ENCODE results near the gene ITGAE. TPM values are rescaled to one million over a fixed set of nuclear protein-coding genes. Genes with fewer than 3 reads are reported as not detected.

ITGAE gene
- total RNA-seq, 1 donor from 2014 or later: 17.1 TPM

DNA sequence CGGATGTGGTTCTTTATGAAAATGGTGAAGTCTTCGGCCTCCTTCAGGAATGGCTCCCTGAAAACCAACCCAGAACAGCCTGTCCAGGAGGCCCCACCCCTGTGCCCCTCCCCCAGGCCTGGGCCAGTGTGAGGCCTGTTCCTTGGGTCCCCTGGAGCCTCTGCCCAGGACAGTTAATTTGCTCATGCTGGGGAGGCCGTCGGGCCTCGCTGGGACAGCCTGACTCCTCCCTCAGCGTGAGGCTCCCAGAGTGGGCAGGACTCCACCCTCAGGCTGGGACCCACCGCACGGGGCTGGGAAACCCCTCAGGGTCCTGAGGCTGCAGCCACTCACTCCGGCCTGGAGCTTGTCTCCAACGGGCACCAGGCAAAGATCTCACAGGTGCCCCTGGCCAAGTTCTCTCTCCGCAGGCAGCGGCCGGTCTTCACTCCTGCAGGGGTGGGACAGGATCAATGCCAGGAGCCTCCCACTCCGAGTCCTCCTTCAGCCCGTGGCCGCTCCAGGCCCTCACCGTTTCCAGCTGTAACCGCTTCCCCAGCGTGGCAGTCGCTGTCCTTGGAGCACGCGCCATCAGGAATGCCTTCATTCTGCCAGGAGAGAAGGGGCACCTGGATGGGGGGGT, 110.8 kb downstream of the ITGAE start:
- TF ChIP-seq, protein P1, sequence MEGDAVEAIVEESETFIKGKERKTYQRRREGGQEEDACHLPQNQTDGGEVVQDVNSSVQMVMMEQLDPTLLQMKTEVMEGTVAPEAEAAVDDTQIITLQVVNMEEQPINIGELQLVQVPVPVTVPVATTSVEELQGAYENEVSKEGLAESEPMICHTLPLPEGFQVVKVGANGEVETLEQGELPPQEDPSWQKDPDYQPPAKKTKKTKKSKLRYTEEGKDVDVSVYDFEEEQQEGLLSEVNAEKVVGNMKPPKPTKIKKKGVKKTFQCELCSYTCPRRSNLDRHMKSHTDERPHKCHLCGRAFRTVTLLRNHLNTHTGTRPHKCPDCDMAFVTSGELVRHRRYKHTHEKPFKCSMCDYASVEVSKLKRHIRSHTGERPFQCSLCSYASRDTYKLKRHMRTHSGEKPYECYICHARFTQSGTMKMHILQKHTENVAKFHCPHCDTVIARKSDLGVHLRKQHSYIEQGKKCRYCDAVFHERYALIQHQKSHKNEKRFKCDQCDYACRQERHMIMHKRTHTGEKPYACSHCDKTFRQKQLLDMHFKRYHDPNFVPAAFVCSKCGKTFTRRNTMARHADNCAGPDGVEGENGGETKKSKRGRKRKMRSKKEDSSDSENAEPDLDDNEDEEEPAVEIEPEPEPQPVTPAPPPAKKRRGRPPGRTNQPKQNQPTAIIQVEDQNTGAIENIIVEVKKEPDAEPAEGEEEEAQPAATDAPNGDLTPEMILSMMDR (IDR thresholded peaks at IDR 0.05; ENCODE audit: insufficient read depth, low read length, severe bottlenecking): no peak
- DNase-seq (ENCODE audit: low read depth) (no peak), FAIRE-seq (no peak)
- H3K4me3 ChIP-seq (ENCODE audit: low read depth, low read length): no peak overlapping the region
- peaks cover 1% of the 10 kb centered on the region for H3K27me3 ChIP-seq (ENCODE audit: control insufficient read depth, insufficient read depth, low read length)
- no peaks in the 10 kb centered on the region for H3K36me3 ChIP-seq (ENCODE audit: control insufficient read depth, insufficient read depth, low read length)

DNA sequence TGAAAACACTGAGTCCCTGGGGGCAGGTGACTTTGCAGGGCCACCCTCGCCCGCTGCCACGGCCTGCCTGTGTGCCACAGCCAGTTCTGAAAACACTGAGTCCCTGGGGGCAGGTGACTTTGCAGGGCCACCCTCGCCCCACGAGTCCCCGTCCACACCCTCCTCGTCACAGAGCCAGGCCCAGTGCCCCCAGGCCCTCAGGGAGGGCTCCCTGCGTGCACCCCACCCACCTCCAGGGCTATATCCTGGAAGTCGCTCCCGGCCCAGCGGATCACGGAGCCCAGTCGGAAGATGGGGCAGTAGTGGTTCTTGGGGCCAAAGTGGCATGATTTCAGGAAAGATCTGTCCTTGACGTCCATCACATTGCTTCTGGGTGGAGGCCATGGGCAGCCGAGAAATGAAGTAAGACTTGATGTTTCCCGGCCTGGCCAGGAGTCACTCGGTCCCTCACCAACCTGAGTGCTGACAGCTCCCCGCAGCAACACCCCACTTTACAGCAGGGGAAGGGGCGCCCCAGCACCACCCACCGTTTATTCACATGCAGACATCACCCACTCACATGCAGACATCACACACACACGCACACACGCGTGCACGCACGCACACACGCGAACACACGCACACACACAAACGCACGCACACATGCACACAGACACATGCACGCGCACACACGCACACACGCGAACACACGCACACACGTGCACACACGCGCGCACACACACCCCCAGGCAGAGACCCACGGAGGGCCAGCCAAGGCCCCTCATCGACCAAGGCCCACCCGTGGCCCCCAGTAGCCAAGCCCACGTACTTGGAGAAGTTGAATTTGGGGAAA, 111.5 kb downstream of the ITGAE start:
- peaks cover 4% of the 10 kb centered on the region for H3K27me3 ChIP-seq (ENCODE audit: control insufficient read depth, insufficient read depth, low read length)
- FAIRE-seq (no peak), DNase-seq (ENCODE audit: low read depth) (no peak)
- TF ChIP-seq, protein P1 (IDR thresholded peaks at IDR 0.05; ENCODE audit: insufficient read depth, low read length, severe bottlenecking): no peak
- no peak overlapping the region for H3K4me3 ChIP-seq (ENCODE audit: low read depth, low read length)
- no peaks in the 10 kb centered on the region for H3K36me3 ChIP-seq (ENCODE audit: control insufficient read depth, insufficient read depth, low read length)

DNA sequence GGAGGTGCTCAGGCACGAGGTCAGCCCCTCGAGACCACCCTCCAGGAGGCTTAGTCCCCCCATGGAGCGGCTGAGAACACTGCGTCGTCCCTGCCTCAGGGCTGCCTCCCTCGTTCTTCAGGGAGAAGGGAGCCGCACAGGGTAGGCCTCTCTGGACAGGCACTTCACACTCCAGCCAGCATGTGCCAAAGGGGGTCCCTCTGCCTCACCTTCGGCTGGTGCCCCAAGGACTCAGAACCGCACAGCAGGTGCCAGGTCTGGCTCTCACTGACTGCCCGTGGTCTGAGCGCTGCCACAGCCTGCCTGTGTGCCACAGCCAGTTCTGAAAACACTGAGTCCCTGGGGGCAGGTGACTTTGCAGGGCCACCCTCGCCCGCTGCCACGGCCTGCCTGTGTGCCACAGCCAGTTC, 112.1 kb downstream of the ITGAE start:
- no peak for DNase-seq (ENCODE audit: low read depth)
- Histone ChIP-seq H3K4me3 (ENCODE audit: low read depth, low read length) (no peak overlapping the region), H3K36me3 (ENCODE audit: control insufficient read depth, insufficient read depth, low read length) (no peaks in the 10 kb centered on the region), H3K27me3 (ENCODE audit: control insufficient read depth, insufficient read depth, low read length) (peaks cover 4% of the 10 kb centered on the region)
- no peak for FAIRE-seq
- TF ChIP-seq, protein P1 (IDR thresholded peaks at IDR 0.05; ENCODE audit: insufficient read depth, low read length, severe bottlenecking): no peak

DNA sequence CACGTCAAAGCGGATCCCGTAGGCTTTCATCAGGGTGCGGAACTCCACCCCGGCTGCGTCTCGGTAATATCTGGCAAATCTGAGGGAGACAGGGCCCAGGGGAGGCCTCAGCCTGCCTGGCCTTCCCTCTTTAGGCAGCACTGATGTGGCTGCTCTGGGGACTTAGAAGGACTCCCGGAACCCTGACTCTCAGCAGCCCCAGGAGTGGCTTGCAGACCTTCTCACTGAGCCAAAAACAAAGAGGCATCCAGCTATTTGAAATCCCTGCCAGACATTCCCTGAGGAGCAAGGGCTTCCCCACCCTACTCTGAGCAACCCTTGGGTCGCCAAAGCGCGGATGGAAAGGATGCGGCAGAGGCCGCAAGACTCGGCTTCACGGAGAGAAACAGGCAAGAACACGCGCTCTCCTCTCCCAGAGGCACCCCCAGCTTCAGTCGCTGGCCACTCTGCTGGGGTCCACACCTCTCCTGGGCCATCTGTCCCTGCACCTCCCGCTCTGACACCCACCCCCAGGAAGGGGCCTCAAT, 112.9 kb downstream of the ITGAE start:
- Histone ChIP-seq H3K4me3 (ENCODE audit: low read depth, low read length) (no peak overlapping the region), H3K27me3 (ENCODE audit: control insufficient read depth, insufficient read depth, low read length) (peaks cover 4% of the 10 kb centered on the region), H3K36me3 (ENCODE audit: control insufficient read depth, insufficient read depth, low read length) (no peaks in the 10 kb centered on the region)
- TF ChIP-seq, protein P1 (IDR thresholded peaks at IDR 0.05; ENCODE audit: insufficient read depth, low read length, severe bottlenecking): no peak
- DNase-seq (ENCODE audit: low read depth): no peak
- FAIRE-seq: no peak

DNA sequence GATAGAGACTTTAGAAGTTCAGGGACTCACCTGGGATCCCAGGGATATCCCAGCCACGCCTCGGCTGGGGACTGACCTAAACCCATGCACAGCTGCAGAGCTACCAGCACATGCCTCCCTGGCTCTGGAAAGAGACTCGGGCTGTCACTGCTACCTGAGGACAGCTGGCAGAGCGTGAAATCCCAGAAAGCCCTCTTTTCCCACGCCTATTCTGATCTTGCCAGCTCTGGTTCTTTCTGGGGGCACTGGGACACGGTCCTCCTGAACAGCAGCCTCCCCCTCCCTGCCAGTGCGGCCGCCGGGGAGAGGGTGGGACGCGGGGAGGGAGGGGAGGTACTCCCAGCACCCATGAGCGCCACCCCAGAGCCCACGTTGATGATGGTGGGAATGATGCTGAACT, 115.8 kb downstream of the ITGAE start:
- no peak for DNase-seq (ENCODE audit: low read depth)
- TF ChIP-seq, protein P1 (IDR thresholded peaks at IDR 0.05; ENCODE audit: insufficient read depth, low read length, severe bottlenecking): no peak
- Histone ChIP-seq H3K4me3 (ENCODE audit: low read depth, low read length) (no peak overlapping the region), H3K36me3 (ENCODE audit: control insufficient read depth, insufficient read depth, low read length) (no peaks in the 10 kb centered on the region), H3K27me3 (ENCODE audit: control insufficient read depth, insufficient read depth, low read length) (peaks cover 4% of the 10 kb centered on the region)
- no peak for FAIRE-seq

All from bronchial epithelial cell (primary cell).